Activated naive CD8-positive, alpha-beta T cell (primary cell): ENCODE data around the gene NEU2.

Experiments used
- H3K27ac Mint-ChIP-seq: one replicate; pipeline ENCODE4 v1.8.0; 2021; ENCODE audit warnings: mixed read lengths
- H3K27me3 Mint-ChIP-seq: one replicate; pipeline ENCODE4 v1.8.0; 2021; ENCODE audit warnings: mixed read lengths
- H3K36me3 Mint-ChIP-seq: one replicate; pipeline ENCODE4 v1.8.0; 2021; ENCODE audit warnings: mixed read lengths
- H3K4me1 Mint-ChIP-seq: one replicate; pipeline ENCODE4 v1.8.0; 2021; ENCODE audit warnings: low read depth, mixed read lengths
- H3K4me3 Mint-ChIP-seq: one replicate; pipeline ENCODE4 v1.8.0; 2021; ENCODE audit warnings: mild to moderate bottlenecking, mixed read lengths
- H3K9me3 Mint-ChIP-seq: one replicate; pipeline ENCODE4 v1.8.0; 2021; ENCODE audit warnings: low read depth, mixed read lengths

NEU2 gene

DNA sequence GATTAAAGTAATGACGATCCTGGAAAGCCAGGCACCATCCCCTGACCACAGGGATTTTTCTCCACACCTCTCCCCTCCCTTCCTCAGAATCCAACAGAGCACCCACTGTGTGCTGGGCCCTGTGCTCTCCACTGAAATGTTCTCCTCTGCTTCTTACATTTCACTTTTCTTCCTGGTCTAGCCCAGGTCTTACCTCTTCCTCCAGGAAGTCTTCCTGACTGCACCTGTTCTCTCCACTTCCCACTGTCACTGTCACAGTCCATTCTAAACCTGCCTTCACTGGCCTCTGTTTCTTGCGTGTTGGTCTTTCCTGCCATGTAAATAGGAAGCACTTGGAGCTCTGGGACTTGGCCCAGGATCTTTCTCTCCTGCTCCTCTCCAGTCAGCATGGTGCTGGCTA, 12.0 kb upstream of the NEU2 start:
- H3K4me3 Mint-ChIP-seq, result no peak overlapping the region
- H3K9me3 Mint-ChIP-seq, result no peaks in the 10 kb centered on the region
- H3K4me1 Mint-ChIP-seq, result no peaks in the 10 kb centered on the region
- no peaks in the 10 kb centered on the region for H3K27me3 Mint-ChIP-seq
- no peak overlapping the region for H3K27ac Mint-ChIP-seq
- H3K36me3 Mint-ChIP-seq, result no peaks in the 10 kb centered on the region

DNA sequence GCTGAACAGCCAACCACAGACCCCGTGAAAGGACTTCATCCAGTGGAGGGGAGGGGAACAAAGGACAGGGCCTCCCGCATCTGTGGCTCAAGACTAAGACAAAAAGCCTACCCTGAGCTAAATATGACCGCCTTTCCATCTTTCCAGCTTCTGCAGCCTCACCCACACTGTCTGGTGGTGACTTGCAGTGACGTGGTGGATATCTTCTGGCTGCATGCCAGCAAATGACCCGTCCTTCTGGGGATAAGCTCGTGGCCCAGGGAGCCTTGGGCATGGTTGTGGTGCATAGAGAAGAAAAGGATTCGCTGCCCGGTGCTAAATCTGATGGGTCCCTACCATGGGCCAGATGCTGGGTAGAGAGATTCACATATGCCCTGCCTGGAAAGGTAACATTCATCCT, 10.7 kb upstream of the NEU2 start:
- H3K4me3 Mint-ChIP-seq, result no peak overlapping the region
- H3K27ac Mint-ChIP-seq, result no peak overlapping the region
- H3K27me3 Mint-ChIP-seq, result no peaks in the 10 kb centered on the region
- H3K9me3 Mint-ChIP-seq, result no peaks in the 10 kb centered on the region
- H3K36me3 Mint-ChIP-seq, result no peaks in the 10 kb centered on the region
- H3K4me1 Mint-ChIP-seq, result no peaks in the 10 kb centered on the region

GRCh38 chr2:233022561-233022960, 9.9 kb upstream of the NEU2 start:
- H3K4me1 Mint-ChIP-seq, result no peaks in the 10 kb centered on the region
- no peaks in the 10 kb centered on the region for H3K27me3 Mint-ChIP-seq
- no peaks in the 10 kb centered on the region for H3K9me3 Mint-ChIP-seq
- H3K4me3 Mint-ChIP-seq, result no peak overlapping the region
- H3K27ac Mint-ChIP-seq, result no peak overlapping the region
- H3K36me3 Mint-ChIP-seq, result no peaks in the 10 kb centered on the region

GRCh38 chr2:233023007-233023760, 9.3 kb upstream of the NEU2 start:
- Mint-ChIP-seq H3K4me3 (no peak overlapping the region), H3K9me3 (no peaks in the 10 kb centered on the region), H3K27me3 (no peaks in the 10 kb centered on the region)

DNA sequence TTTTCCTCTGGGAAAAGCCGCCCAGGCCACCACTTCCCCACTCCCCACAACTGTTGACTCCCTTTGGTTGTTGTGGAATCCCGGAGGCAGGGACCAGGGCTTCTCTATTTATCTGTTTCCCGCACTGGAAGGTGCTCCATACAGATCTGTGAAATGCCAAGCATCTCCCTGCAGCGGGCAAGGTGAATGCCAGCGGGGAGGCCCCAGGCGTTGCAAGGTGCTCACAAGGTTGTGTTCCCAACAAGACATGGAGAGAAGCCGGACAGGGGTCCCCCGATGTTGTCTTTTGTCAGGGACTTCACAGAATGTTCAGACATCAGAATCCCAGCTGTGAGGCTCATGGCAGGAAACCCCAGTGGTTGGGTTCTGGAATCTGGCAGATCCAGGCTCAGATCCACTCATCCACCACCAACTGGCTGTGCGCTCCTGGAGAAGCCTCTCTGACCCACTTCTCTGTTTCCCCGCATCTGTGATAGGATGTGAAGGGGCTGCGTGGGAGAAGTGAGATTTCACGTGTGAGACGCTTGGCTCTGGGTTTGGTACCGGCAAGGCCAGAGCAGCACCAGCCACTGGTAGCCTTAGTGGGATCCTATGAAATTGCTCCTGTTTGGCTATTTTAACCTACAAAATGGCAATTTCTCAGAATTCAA, 8.6 kb upstream of the NEU2 start:
- H3K4me3 Mint-ChIP-seq, result no peak overlapping the region
- H3K9me3 Mint-ChIP-seq, result no peaks in the 10 kb centered on the region
- no peaks in the 10 kb centered on the region for H3K4me1 Mint-ChIP-seq
- H3K27ac Mint-ChIP-seq, result no peak overlapping the region
- no peaks in the 10 kb centered on the region for H3K27me3 Mint-ChIP-seq
- H3K36me3 Mint-ChIP-seq, result no peaks in the 10 kb centered on the region

More at GRCh38 chr2:233023007-233023760, 9.3 kb upstream of the NEU2 start:
- no peaks in the 10 kb centered on the region for H3K36me3 Mint-ChIP-seq
- H3K4me1 Mint-ChIP-seq, result no peaks in the 10 kb centered on the region
- H3K27ac Mint-ChIP-seq, result no peak overlapping the region

DNA sequence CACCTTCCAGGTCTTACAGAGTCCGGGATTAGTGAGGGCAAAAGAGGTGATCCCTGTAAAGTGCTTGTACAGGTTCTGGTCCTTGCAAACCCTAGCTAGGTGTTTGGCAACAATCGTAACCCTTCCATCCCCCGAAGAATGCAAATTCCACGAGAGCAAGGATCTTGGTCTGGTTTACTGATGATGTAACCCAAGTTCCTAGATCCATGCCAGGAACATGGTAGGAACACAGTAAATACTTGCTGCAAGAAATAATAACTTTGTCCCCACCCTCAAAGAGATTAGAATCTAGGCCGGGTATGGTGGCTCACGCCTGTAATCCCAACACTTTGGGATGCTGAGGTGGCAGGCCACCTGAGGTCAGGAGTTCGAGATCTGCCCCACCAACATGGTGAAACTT, 6.8 kb upstream of the NEU2 start:
- no peaks in the 10 kb centered on the region for H3K9me3 Mint-ChIP-seq
- H3K36me3 Mint-ChIP-seq, result no peaks in the 10 kb centered on the region
- H3K27ac Mint-ChIP-seq, result no peak overlapping the region
- no peak overlapping the region for H3K4me3 Mint-ChIP-seq
- H3K4me1 Mint-ChIP-seq, result peaks cover 2% of the 10 kb centered on the region
- H3K27me3 Mint-ChIP-seq, result no peaks in the 10 kb centered on the region

- Mint-ChIP-seq H3K36me3 (no peaks in the 10 kb centered on the region), H3K4me3 (no peak overlapping the region), H3K27me3 (no peaks in the 10 kb centered on the region), H3K27ac (no peak overlapping the region), H3K9me3 (no peaks in the 10 kb centered on the region), H3K4me1 (peaks cover 2% of the 10 kb centered on the region)
Observed at GRCh38 chr2:233026198-233026813, 6.2 kb upstream of the NEU2 start.

GRCh38 chr2:233029321-233029720, 3.2 kb upstream of the NEU2 start:
- no peak overlapping the region for H3K4me3 Mint-ChIP-seq
- peaks cover 2% of the 10 kb centered on the region for H3K4me1 Mint-ChIP-seq
- H3K27me3 Mint-ChIP-seq, result no peaks in the 10 kb centered on the region
- no peaks in the 10 kb centered on the region for H3K9me3 Mint-ChIP-seq
- H3K36me3 Mint-ChIP-seq, result no peaks in the 10 kb centered on the region
- H3K27ac Mint-ChIP-seq, result no peak overlapping the region

GRCh38 chr2:233031556-233032500, 644 bp upstream of the NEU2 start:
- H3K36me3 Mint-ChIP-seq, result no peaks in the 10 kb centered on the region
- H3K4me1 Mint-ChIP-seq, result peaks cover 2% of the 10 kb centered on the region
- H3K4me3 Mint-ChIP-seq, result no peak overlapping the region

DNA sequence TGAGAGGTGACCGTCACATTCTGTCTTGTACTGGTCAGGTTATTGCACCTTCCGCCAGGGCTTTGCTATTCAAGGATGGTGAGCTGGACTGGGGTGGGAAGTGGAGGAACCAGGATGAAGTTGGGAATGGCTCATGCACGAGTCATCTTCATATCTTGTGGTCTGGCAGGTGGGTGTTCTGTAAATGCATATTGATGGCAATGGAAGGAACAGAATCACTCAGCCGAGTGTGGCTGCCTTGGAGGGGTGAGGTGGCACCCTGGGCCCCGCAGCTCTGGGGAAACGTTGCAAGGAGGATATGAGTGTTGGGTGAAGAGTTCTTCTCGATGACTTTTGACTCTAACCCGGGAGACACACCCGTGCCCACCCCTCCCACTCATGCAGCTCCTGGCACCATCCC, 1.2 kb downstream of the NEU2 start:
- H3K4me1 Mint-ChIP-seq, result peaks cover 2% of the 10 kb centered on the region
- no peaks in the 10 kb centered on the region for H3K27me3 Mint-ChIP-seq
- H3K36me3 Mint-ChIP-seq, result no peaks in the 10 kb centered on the region
- no peak overlapping the region for H3K4me3 Mint-ChIP-seq
- H3K9me3 Mint-ChIP-seq, result no peaks in the 10 kb centered on the region
- no peak overlapping the region for H3K27ac Mint-ChIP-seq

More at GRCh38 chr2:233031556-233032500, 644 bp upstream of the NEU2 start:
- no peaks in the 10 kb centered on the region for H3K27me3 Mint-ChIP-seq
- H3K9me3 Mint-ChIP-seq, result no peaks in the 10 kb centered on the region
- no peak overlapping the region for H3K27ac Mint-ChIP-seq

- H3K9me3 Mint-ChIP-seq, result no peaks in the 10 kb centered on the region
- H3K4me1 Mint-ChIP-seq, result peaks cover 2% of the 10 kb centered on the region
- H3K27me3 Mint-ChIP-seq, result no peaks in the 10 kb centered on the region
- H3K36me3 Mint-ChIP-seq, result no peaks in the 10 kb centered on the region
- no peak overlapping the region for H3K4me3 Mint-ChIP-seq
- H3K27ac Mint-ChIP-seq, result no peak overlapping the region
Observed at GRCh38 chr2:233034091-233034882, 1.8 kb downstream of the NEU2 start.

- no peak overlapping the region for H3K4me3 Mint-ChIP-seq
- no peaks in the 10 kb centered on the region for H3K4me1 Mint-ChIP-seq
- no peaks in the 10 kb centered on the region for H3K9me3 Mint-ChIP-seq
- H3K27me3 Mint-ChIP-seq, result no peaks in the 10 kb centered on the region
- no peak overlapping the region for H3K27ac Mint-ChIP-seq
- no peaks in the 10 kb centered on the region for H3K36me3 Mint-ChIP-seq
Observed at GRCh38 chr2:233035426-233036161, 3.1 kb downstream of the NEU2 start.

DNA sequence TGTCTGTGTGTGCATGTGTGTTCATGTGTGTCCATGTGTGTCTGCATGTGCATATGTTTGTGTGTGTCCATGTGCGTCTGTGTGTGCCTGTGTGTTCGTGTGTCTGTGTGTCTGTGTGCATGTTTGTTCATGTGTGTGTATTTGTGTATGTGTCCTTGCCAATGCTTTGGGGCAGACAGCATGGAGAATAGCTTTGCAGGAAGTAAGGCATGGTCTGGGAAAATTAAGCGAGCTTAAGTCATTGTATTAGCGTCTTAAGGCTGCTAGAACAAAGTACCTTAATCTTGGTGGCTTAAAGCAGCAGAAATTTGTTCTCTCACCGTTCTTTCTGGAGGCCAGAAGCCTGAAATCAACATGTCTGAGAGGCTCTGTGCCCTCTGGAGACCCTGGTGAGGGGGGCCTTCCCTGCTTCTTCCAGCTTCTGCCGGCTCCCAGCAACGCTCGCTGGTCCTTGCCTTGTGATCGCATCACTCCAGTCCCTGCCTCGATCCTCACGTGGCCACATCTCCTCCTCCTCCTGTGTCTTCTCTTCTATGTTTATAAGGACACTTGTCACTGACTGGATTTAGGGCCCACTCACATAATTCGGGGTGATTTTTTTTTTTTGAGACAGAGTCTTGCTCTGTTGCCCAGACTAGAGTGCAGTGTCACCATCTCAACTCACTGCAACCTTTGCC, 3.8 kb downstream of the NEU2 start:
- Mint-ChIP-seq H3K27me3 (no peaks in the 10 kb centered on the region), H3K9me3 (no peaks in the 10 kb centered on the region), H3K27ac (no peak overlapping the region), H3K4me1 (no peaks in the 10 kb centered on the region), H3K36me3 (no peaks in the 10 kb centered on the region), H3K4me3 (no peak overlapping the region)
